Subcutaneous adipose tissue (tissue), 4 donors: ENCODE data around the gene EFNA4. TPM values are rescaled to one million over a fixed set of nuclear protein-coding genes. Genes with fewer than 3 reads are reported as not detected.

Source experiments
- total RNA-seq, 4 donors: library from RNA; depleted of rRNA; stranded (reverse); fragments of >200 nt; gene quantifications; one replicate each; pipeline ENCODE4 v1.1.0, GENCODE V29; 2016
- TF ChIP-seq, protein P1 (sequence below): fragments of 450-650 bp; IDR thresholded peaks from one replicate; pipeline ENCODE4 v1.5.1; 2016; ENCODE audit warnings: low read depth, mild to moderate bottlenecking, control low read depth, antibody characterized with exemption, moderate library complexity

EFNA4 gene
- total RNA-seq, 4 donors from 2014 or later, result 2.8 to 5.3 (median 3.7) TPM

DNA sequence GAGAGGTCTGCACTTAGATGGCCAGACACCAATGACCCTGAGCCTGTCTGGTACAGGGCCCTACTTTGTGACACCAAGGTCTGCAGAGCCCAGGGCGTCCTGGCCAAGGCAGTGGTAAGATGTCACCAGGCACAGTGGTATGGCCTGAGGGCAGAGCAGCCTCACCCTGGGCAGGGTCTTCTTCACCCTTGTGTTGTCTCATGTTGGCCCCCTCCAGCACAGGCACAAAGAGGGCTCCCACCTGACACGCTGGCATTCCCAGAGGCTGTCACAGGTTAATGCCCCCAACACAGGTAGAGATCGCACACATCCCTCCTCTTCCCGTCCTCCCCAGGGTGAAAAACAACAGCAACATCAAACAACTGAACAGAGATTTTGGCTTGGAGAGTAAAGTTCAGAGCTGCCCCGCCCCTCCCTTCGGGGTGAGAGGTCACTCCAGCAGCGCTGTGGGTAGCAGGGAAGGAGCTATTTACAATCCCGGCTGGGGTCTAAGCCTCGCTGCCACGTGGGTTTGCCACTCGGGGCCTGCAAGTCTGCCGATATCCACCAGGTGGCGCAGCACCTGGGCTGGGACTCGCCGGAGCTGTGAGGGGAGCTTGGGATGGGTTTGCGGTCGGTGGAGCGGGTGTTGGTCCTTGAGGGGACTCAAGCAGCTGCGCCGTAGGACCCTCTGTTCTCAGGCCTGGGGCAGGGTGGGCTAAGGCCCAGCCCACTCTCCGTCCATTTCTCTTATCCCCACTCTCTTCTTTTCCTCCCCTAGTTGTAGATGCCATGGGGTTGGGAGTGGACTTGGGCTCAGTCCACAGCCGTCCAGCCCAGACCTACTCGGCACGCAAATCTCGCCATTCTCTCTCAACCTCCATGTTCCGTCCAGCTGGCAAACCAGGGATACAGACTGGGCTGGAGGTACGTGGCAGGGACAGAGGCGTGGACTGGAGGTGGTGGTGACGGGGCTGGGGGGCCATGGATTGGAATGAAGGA lies 27.8 kb downstream of the EFNA4 start:
- TF ChIP-seq, protein P1, sequence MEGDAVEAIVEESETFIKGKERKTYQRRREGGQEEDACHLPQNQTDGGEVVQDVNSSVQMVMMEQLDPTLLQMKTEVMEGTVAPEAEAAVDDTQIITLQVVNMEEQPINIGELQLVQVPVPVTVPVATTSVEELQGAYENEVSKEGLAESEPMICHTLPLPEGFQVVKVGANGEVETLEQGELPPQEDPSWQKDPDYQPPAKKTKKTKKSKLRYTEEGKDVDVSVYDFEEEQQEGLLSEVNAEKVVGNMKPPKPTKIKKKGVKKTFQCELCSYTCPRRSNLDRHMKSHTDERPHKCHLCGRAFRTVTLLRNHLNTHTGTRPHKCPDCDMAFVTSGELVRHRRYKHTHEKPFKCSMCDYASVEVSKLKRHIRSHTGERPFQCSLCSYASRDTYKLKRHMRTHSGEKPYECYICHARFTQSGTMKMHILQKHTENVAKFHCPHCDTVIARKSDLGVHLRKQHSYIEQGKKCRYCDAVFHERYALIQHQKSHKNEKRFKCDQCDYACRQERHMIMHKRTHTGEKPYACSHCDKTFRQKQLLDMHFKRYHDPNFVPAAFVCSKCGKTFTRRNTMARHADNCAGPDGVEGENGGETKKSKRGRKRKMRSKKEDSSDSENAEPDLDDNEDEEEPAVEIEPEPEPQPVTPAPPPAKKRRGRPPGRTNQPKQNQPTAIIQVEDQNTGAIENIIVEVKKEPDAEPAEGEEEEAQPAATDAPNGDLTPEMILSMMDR, result no peak

DNA sequence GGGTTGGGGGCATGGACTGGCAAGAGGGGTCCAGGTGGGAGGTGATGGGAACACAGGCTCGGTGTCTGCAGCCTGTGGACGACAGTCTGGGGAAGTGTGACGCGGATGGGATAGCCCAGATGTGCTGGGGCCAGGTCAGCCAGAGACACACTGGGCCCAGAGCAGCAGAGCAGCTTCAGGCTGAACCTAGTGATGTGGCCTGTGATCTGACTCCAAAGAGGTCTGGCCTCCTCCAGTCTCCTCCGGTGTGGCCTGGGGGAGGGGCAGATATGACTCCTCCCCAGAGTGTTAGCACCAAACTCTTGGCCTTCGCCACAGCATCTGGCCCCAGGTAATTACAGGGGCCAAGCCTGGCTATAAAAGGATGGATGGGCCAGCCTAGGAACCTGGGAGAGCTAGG lies 28.6 kb downstream of the EFNA4 start:
- TF ChIP-seq, protein P1, result no peak

DNA sequence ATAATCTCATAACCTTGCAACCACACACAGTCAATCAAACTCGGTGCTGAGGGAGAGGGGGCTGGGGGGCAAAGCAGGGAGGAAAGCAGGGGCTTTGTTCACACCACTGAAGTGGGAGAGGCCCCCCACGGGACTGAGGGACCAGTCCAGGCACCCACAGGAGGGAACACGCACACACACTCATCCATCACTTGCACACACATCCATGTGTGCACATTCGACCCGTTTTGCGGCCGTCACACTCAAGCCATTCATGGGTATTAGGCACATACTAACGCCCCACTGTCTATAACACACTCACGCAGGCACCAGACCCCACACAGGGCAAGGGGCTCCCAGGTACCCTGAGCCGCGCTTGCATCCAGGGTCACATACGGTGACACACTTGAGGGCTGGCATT lies 29.1 kb downstream of the EFNA4 start:
- TF ChIP-seq, protein P1, result no peak

DNA sequence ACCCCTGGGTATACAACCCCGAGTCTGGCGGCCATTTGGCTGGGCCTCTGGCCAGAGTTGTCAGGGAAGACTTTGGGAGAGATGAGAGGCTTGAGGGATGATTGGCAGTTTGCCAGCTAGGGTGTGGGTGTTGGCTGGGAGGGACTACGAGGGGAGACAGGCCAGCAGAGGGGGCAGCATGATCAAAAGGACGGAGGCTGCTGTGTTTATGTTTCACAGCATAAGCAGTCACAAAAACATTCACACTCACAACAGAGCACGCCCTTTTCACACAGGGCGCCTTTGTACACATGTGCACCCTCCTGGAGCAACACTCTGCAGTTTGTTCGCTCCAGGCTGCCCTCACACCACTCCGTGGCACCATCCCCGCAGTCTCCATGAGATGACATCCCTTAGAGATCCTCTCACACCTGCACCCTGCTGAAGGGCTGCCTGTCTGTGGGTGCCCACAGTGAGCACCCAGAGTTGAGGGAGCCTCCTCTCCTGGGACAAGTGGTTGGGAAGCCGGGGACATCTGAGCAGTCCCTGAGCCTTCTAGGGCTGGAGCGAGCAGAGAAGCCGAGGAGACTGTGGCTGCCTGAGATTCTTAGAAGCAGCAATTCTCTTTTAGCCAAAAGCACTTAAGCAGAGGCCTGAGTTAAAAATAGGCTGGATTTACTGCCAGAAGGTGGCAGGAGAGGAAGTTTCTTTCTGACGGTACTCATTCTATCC lies 30.5 kb downstream of the EFNA4 start:
- TF ChIP-seq, protein P1, result no peak

DNA sequence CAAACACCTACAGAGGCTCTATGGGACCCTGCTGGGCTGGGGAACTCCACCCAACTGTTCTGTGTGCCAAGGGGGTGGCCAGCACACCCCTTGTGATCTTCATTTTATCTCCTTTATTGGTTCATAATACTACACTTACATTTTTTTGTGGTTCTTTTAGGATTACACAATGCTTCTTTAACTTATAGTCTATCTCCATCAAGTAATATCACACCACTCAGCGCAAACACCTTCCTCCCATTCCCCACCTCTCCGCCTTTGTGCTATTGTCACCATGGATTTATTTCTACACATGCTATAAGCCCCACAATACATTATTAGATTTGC lies 31.0 kb downstream of the EFNA4 start:
- TF ChIP-seq, protein P1, result no peak

DNA sequence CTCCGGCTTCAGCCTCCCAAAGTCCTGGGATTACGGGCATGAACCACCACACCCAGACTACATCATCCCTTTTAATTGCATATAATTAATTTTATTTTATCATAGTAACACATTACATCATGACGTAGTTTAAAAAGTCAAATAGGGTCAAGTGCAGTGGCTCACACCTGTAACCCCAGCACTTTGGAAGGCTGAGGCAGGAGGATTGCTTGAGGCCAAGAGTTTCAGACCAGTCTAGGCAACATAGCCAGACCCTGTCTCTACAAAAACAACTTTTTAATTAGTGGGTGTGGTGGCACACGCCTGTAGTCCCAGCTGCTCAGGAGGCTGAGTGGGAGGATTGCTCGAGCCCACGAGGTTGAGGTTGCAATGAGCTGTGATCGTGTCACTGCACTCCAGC lies 35.8 kb downstream of the EFNA4 start:
- TF ChIP-seq, protein P1, result no peak

DNA sequence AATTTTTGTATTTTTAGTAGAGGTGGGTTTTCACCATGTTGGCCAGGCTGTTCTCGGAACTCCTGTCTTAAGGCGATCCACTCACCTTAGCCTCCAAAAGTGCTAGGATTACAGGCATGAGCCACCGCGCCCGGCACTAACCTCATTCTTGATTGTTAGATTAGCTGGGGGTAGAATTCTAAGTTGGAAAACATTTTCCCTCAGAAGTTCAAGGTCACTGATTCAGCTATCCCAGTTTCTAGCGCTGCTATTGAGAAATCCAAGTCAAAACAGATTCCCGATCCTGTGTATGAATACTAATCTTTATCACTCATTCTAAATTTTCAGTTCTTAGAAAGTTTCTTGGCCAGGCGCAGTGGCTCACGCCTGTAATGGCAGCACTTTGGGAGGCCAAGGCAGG lies 39.8 kb downstream of the EFNA4 start:
- TF ChIP-seq, protein P1, result no peak
